HepG2 (cell line): ENCODE measurements around the gene ZMYND10. TPM values are rescaled to one million over a fixed set of nuclear protein-coding genes. Genes with fewer than 3 reads are reported as not detected.

Experiments used
- ASH2L ChIP-seq: fragments of 300-600, 200-600 bp; sonication (generic); IDR thresholded peaks from 2 replicates; pipeline ENCODE4 v1.7.0; 2017; ENCODE audit warnings: low read depth, mild to moderate bottlenecking, moderate library complexity, mixed read lengths, low read length; ENCODE audit not compliant: insufficient read length
- BCL3 ChIP-seq: sonication (generic); formaldehyde crosslinking; IDR thresholded peaks from 2 replicates; pipeline ENCODE4 v1.5.1; 2020; ENCODE audit warnings: mild to moderate bottlenecking, missing genetic modification reagents, moderate library complexity
- BCL6 ChIP-seq: IDR thresholded peaks from 2 replicates; pipeline ENCODE4 v1.6.1; 2016; ENCODE audit warnings: missing genetic modification reagents, missing compliant biosample characterization
- CHCHD3 ChIP-seq: sonication (generic); formaldehyde crosslinking; IDR thresholded peaks from 2 replicates; pipeline ENCODE4 v1.8.0; 2022; ENCODE audit warnings: mild to moderate bottlenecking, missing genetic modification reagents, moderate library complexity
- CREBL2 ChIP-seq: sonication (generic); formaldehyde crosslinking; IDR thresholded peaks from 2 replicates; pipeline ENCODE4 v1.8.1; 2023; ENCODE audit warnings: missing genetic modification reagents, mild to moderate bottlenecking, borderline replicate concordance
- HIVEP1 ChIP-seq: sonication (generic); formaldehyde crosslinking; IDR thresholded peaks from 2 replicates; pipeline ENCODE4 v1.4.0; 2020; ENCODE audit warnings: mild to moderate bottlenecking, missing genetic modification reagents
- HNF1B ChIP-seq: sonication (generic); formaldehyde crosslinking; IDR thresholded peaks from 2 replicates; pipeline ENCODE4 v1.5.1; 2020; ENCODE audit warnings: mild to moderate bottlenecking, moderate library complexity, missing genetic modification reagents
- MYC ChIP-seq: sonication (generic); formaldehyde crosslinking; IDR thresholded peaks from 2 replicates; pipeline ENCODE4 v1.9.0; 2021; ENCODE audit warnings: missing genetic modification reagents, borderline replicate concordance
- POLR2AphosphoS5 ChIP-seq: IDR thresholded peaks from 2 replicates; pipeline ENCODE4 v1.6.1; 2012; ENCODE audit warnings: low read depth, low read length
- SIX4 ChIP-seq: sonication (generic); formaldehyde crosslinking; IDR thresholded peaks from 2 replicates; pipeline ENCODE4 v1.4.0; 2020; ENCODE audit warnings: missing genetic modification reagents
- ZBTB14 ChIP-seq: sonication (generic); formaldehyde crosslinking; IDR thresholded peaks from 2 replicates; pipeline ENCODE4 v1.4.0; 2020; ENCODE audit warnings: missing genetic modification reagents
- ZBTB21 ChIP-seq: sonication (generic); formaldehyde crosslinking; IDR thresholded peaks from 2 replicates; pipeline ENCODE4 v1.4.0; 2020; ENCODE audit warnings: missing genetic modification reagents
- ZBTB38 ChIP-seq: sonication (generic); formaldehyde crosslinking; IDR thresholded peaks from 2 replicates; pipeline ENCODE4 v1.5.1; 2020; ENCODE audit warnings: mild to moderate bottlenecking, missing genetic modification reagents
- ZFP82 ChIP-seq: sonication (generic); formaldehyde crosslinking; IDR thresholded peaks from 2 replicates; pipeline ENCODE4 v1.5.1; 2020; ENCODE audit warnings: mild to moderate bottlenecking, missing genetic modification reagents, borderline replicate concordance
- ZMYM2 ChIP-seq: sonication (generic); formaldehyde crosslinking; IDR thresholded peaks from 2 replicates; pipeline ENCODE4 v1.8.0; 2022; ENCODE audit warnings: mild to moderate bottlenecking, missing genetic modification reagents
- ZNF136 ChIP-seq: sonication (generic); formaldehyde crosslinking; IDR thresholded peaks from 2 replicates; pipeline ENCODE4 v1.8.1; 2022; ENCODE audit warnings: low read depth, mild to moderate bottlenecking, moderate library complexity, missing genetic modification reagents
- ZNF143 ChIP-seq: sonication (generic); formaldehyde crosslinking; IDR thresholded peaks from 2 replicates; pipeline ENCODE4 v1.4.0; 2020; ENCODE audit warnings: missing genetic modification reagents
- ZNF274 ChIP-seq: sonication (generic); formaldehyde crosslinking; IDR thresholded peaks from 2 replicates; pipeline ENCODE4 v1.5.1; 2020; ENCODE audit warnings: mild to moderate bottlenecking, missing genetic modification reagents
- ZNF431 ChIP-seq: sonication (generic); formaldehyde crosslinking; IDR thresholded peaks from 2 replicates; pipeline ENCODE4 v1.9.0; 2022; ENCODE audit warnings: missing genetic modification reagents, low read depth, mild to moderate bottlenecking, borderline replicate concordance
- ZNF576 ChIP-seq: sonication (generic); formaldehyde crosslinking; IDR thresholded peaks from 2 replicates; pipeline ENCODE4 v1.4.0; 2020; ENCODE audit warnings: mild to moderate bottlenecking, missing genetic modification reagents
- ZNF614 ChIP-seq: IDR thresholded peaks from 2 replicates; pipeline ENCODE4 v1.6.1; 2018; ENCODE audit warnings: missing biosample characterization, missing genetic modification reagents, inconsistent platforms, borderline replicate concordance
- ZNF746 ChIP-seq: sonication (generic); formaldehyde crosslinking; IDR thresholded peaks from 2 replicates; pipeline ENCODE4 v1.8.0; 2022; ENCODE audit warnings: mild to moderate bottlenecking, missing genetic modification reagents
- ZNF780A ChIP-seq: sonication (generic); formaldehyde crosslinking; IDR thresholded peaks from 2 replicates; pipeline ENCODE4 v1.8.0; 2022; ENCODE audit warnings: mild to moderate bottlenecking, missing genetic modification reagents, moderate library complexity
- polyA plus RNA-seq, 8 experiments: library from polyadenylated mRNA; depleted of rRNA in 3 of 8; stranded (reverse) in 7 of 8; unstranded in 1 of 8; fragments of >200 nt; fragmentation: Illumina TruSeq in 4 of 8; extraction: Trizol in 4 of 8; gene quantifications; 2 replicates each; pipeline versions ENCODE4 v1.2.1 to v1.2.3, GENCODE V29; 2011 to 2016; ENCODE audit warnings: low read depth in 4 of 8, missing spikeins in 1 of 8, mixed read lengths in 1 of 8; ENCODE audit not compliant: insufficient read depth in 1 of 8
- total RNA-seq, 5 experiments: library from RNA; depleted of rRNA; stranded (reverse); fragments of >200 nt; fragmentation: Illumina TruSeq; extraction: Trizol; gene quantifications; 2 replicates each; pipeline ENCODE4 v1.2.3, GENCODE V29; 2016; ENCODE audit warnings: low read depth in 1 of 5
- TF ChIP-seq, protein P1 (sequence below): sonication (generic); formaldehyde crosslinking; IDR thresholded peaks from 2 replicates; pipeline ENCODE4 v1.8.1; 2022; ENCODE audit warnings: mild to moderate bottlenecking, missing genetic modification reagents
- TF ChIP-seq, protein P2 (sequence below): sonication (generic); formaldehyde crosslinking; IDR thresholded peaks from 2 replicates; pipeline ENCODE4 v1.9.0; 2021; ENCODE audit warnings: missing genetic modification reagents, mild to moderate bottlenecking, borderline replicate concordance

Gene ZMYND10
- total and polyA plus RNA-seq, 2 of the 13 experiments (the other 11 are each of a cell fraction or from before 2014, with no cell fraction given) = 0.60 to 0.74 TPM

DNA sequence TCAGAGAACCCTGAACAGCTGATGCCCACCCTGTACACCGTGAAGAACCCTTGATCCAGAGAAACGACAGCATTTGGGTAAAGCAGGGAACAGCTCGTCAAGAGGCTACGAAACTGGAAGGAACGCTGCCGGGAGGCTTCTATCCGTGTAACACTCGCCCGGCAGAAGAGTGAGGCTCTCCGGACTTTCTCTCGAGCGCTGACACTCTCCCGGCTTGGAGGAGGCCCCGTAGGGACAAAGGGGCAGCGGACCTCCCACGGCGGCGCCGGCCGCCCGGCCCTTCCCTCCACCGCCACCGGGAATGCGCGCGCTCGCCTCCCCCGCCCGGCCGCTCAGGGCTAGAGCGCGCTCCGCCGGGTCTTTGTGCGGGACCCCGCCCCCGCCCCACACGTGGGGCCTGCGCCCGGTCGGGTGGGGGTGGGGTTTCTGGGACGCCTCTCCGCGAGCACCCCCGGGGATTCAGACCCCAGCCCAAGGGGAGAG, 24.6 kb downstream of the ZMYND10 start (continued):
- TF ChIP-seq HIVEP1 (CRISPR knock-in tag) = no peak; the same call in 1 of the 2 replicates
- no peak for TF ChIP-seq ZBTB38 (CRISPR knock-in tag)
- TF ChIP-seq ZNF576 (CRISPR knock-in tag) = no peak
- TF ChIP-seq, protein P1, sequence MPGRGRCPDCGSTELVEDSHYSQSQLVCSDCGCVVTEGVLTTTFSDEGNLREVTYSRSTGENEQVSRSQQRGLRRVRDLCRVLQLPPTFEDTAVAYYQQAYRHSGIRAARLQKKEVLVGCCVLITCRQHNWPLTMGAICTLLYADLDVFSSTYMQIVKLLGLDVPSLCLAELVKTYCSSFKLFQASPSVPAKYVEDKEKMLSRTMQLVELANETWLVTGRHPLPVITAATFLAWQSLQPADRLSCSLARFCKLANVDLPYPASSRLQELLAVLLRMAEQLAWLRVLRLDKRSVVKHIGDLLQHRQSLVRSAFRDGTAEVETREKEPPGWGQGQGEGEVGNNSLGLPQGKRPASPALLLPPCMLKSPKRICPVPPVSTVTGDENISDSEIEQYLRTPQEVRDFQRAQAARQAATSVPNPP (CRISPR knock-in tag) = no peak; the same call in 1 of the 2 replicates
- no peak for TF ChIP-seq ZNF136
- TF ChIP-seq CREBL2 (CRISPR knock-in tag) = no peak
- TF ChIP-seq CHCHD3 (CRISPR knock-in tag) = no peak
- TF ChIP-seq SIX4 (CRISPR knock-in tag) = no peak
- TF ChIP-seq BCL3 (CRISPR knock-in tag) = no peak
- no peak for TF ChIP-seq ZNF143 (CRISPR knock-in tag)
- no peak for TF ChIP-seq POLR2AphosphoS5
- peak; percentile 90 for TF ChIP-seq ZBTB14
- no peak for TF ChIP-seq ZBTB21 (CRISPR knock-in tag)
- TF ChIP-seq, protein P2, sequence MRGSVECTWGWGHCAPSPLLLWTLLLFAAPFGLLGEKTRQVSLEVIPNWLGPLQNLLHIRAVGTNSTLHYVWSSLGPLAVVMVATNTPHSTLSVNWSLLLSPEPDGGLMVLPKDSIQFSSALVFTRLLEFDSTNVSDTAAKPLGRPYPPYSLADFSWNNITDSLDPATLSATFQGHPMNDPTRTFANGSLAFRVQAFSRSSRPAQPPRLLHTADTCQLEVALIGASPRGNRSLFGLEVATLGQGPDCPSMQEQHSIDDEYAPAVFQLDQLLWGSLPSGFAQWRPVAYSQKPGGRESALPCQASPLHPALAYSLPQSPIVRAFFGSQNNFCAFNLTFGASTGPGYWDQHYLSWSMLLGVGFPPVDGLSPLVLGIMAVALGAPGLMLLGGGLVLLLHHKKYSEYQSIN (CRISPR knock-in tag) = no peak
- TF ChIP-seq ASH2L = no peak
- no peak for TF ChIP-seq ZNF274 (CRISPR knock-in tag)
- TF ChIP-seq ZMYM2 (CRISPR knock-in tag) = no peak
- TF ChIP-seq MYC (CRISPR knock-in tag) = peak; percentile 90
- no peak for TF ChIP-seq ZNF614
- TF ChIP-seq ZNF431 (CRISPR knock-in tag) = no peak
- no peak for TF ChIP-seq HNF1B (CRISPR knock-in tag)
- no peak for TF ChIP-seq ZNF780A (CRISPR knock-in tag)
- TF ChIP-seq ZFP82 (CRISPR knock-in tag) = no peak
- TF ChIP-seq BCL6 (CRISPR knock-in tag) = peak; percentile 11; the same call in 1 of the 2 replicates
- TF ChIP-seq ZNF746 (CRISPR knock-in tag) = 0 out of 2 replicates have a peak, but pooled peaks have one; percentile 11
